Right lobe of liver (tissue), 4 donors: ENCODE data around the gene TEX13D.

Experiments used
- POLR2A ChIP-seq: fragments of 450-650 bp; IDR thresholded peaks from one replicate; pipeline ENCODE4 v1.6.1; 2017; ENCODE audit warnings: antibody characterized with exemption, mild to moderate bottlenecking
- TF ChIP-seq, protein P1 (sequence below), 4 donors: fragments of 200-600 bp in 3 of 4; fragments of 450-650 bp in 1 of 4; IDR thresholded peaks; one replicate each; pipeline versions ENCODE4 v1.5.1 to v1.8.0; 2016 to 2022; ENCODE audit warnings: antibody characterized with exemption in 4 of 4, mild to moderate bottlenecking in 2 of 4
- donor health status: DM: no; HTN: no; CAD: no.
- donor health status: DM: no; HTN: no; CAD: no.
- donor health status: DM: no; HTN: yes; CAD: no.

- TF ChIP-seq, protein P1, sequence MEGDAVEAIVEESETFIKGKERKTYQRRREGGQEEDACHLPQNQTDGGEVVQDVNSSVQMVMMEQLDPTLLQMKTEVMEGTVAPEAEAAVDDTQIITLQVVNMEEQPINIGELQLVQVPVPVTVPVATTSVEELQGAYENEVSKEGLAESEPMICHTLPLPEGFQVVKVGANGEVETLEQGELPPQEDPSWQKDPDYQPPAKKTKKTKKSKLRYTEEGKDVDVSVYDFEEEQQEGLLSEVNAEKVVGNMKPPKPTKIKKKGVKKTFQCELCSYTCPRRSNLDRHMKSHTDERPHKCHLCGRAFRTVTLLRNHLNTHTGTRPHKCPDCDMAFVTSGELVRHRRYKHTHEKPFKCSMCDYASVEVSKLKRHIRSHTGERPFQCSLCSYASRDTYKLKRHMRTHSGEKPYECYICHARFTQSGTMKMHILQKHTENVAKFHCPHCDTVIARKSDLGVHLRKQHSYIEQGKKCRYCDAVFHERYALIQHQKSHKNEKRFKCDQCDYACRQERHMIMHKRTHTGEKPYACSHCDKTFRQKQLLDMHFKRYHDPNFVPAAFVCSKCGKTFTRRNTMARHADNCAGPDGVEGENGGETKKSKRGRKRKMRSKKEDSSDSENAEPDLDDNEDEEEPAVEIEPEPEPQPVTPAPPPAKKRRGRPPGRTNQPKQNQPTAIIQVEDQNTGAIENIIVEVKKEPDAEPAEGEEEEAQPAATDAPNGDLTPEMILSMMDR (IDR thresholded peaks at IDR 0.05) = no peak
- TF ChIP-seq POLR2A = no peak
Measured at GRCh38 chrX:124383354-124383753, 50.9 kb downstream of the TEX13D start.
